ENCODE data around the gene MACO1.

GRCh38 chr1:25474439-25475047, 43.8 kb downstream of the MACO1 start:
- TF ChIP-seq POLR2A (IDR thresholded peaks at IDR 0.05; ENCODE audit: low read length), result no peak
- TF ChIP-seq GATA1 (IDR thresholded peaks at IDR 0.05; ENCODE audit: low read depth, low read length), result no peak
